K562 (cell line): ENCODE results near the gene MINDY4. TPM values are rescaled to one million over a fixed set of nuclear protein-coding genes. Genes with fewer than 3 reads are reported as not detected.

Experiments
- BHLHE40 ChIP-seq: IDR thresholded peaks from 2 replicates; pipeline ENCODE4 v1.6.1; 2011; ENCODE audit warnings: low read length, improper control_type of control experiment
- CEBPG ChIP-seq, 3 experiments: fragments of 200-800 bp in 1 of 3; sonication (Bioruptor generic) in 1 of 3; sonication (generic) in 1 of 3; formaldehyde crosslinking in 1 of 3; IDR thresholded peaks in 2 of 3; conservative IDR thresholded peaks in 1 of 3; 2 replicates each; pipeline versions ENCODE4 v1.6.1 to v1.8.0; 2016 to 2022; ENCODE audit warnings: missing compliant biosample characterization in 2 of 3, missing genetic modification characterization in 2 of 3, mild to moderate bottlenecking in 1 of 3, missing genetic modification reagents in 1 of 3
- E2F6 ChIP-seq, 2 experiments: IDR thresholded peaks; 2 replicates each; pipeline ENCODE4 v1.6.1; 2011; ENCODE audit warnings: borderline replicate concordance in 1 of 2, control low read depth in 1 of 2, low read depth in 1 of 2, low read length in 1 of 2, mild to moderate bottlenecking in 1 of 2, mixed read lengths in 1 of 2, moderate library complexity in 1 of 2; ENCODE audit not compliant: insufficient read depth in 1 of 2, insufficient read length in 1 of 2, poor library complexity in 1 of 2, severe bottlenecking in 1 of 2; ENCODE audit errors: extremely low read depth in 1 of 2
- GABPB2 ChIP-seq: fragments of 250-450 bp; sonication (Bioruptor Pico); conservative IDR thresholded peaks from 2 replicates; pipeline ENCODE4 v1.5.1; 2021; ENCODE audit warnings: mild to moderate bottlenecking
- HCFC1 ChIP-seq: IDR thresholded peaks from 2 replicates; pipeline ENCODE4 v1.6.1; 2012; ENCODE audit warnings: low read depth, low read length, improper control_type of control experiment
- HDAC1 ChIP-seq, 2 experiments: fragments of 450-650 bp; IDR thresholded peaks; 2 replicates each; pipeline ENCODE4 v1.6.1; 2016 to 2017; ENCODE audit warnings: inconsistent platforms in 1 of 2, mild to moderate bottlenecking in 1 of 2, moderate library complexity in 1 of 2
- HNRNPLL ChIP-seq: fragments of 200-400 bp; formaldehyde crosslinking; IDR thresholded peaks from 2 replicates; pipeline ENCODE4 v1.6.1; 2017; ENCODE audit warnings: low read length, low read depth, mild to moderate bottlenecking; ENCODE audit not compliant: poor library complexity, severe bottlenecking
- HOXB6 ChIP-seq: fragments of 250-450 bp; sonication (Bioruptor Pico); IDR thresholded peaks from 2 replicates; pipeline ENCODE4 v1.5.1; 2022; ENCODE audit warnings: mild to moderate bottlenecking, borderline replicate concordance
- MTA1 ChIP-seq: fragments of 450-650 bp; IDR thresholded peaks from 2 replicates; pipeline ENCODE4 v1.6.1; 2017; ENCODE audit warnings: borderline replicate concordance
- NFE2L1 ChIP-seq: fragments of 450-650 bp; IDR thresholded peaks from 2 replicates; pipeline ENCODE4 v1.6.1; 2016; ENCODE audit warnings: missing genetic modification characterization, low read depth, mild to moderate bottlenecking, missing compliant biosample characterization, moderate library complexity, borderline replicate concordance
- RNF2 ChIP-seq: sonication (generic); IDR thresholded peaks from 2 replicates; pipeline ENCODE4 v1.6.1; 2016
- SIN3A ChIP-seq, 2 experiments: fragments of 150-350 bp in 1 of 2; IDR thresholded peaks; 2 replicates each; pipeline ENCODE4 v1.6.1; 2011 to 2016; ENCODE audit warnings: borderline replicate concordance in 2 of 2, low read depth in 2 of 2, low read length in 2 of 2, mild to moderate bottlenecking in 2 of 2, moderate library complexity in 2 of 2; ENCODE audit not compliant: control insufficient read depth in 1 of 2
- TEAD4 ChIP-seq, 2 experiments: sonication (generic) in 1 of 2; formaldehyde crosslinking in 1 of 2; IDR thresholded peaks; 2 replicates each; pipeline versions ENCODE4 v1.6.1 to v1.8.0; 2012 to 2022; ENCODE audit warnings: borderline replicate concordance in 1 of 2, inconsistent platforms in 1 of 2, low read length in 1 of 2, mild to moderate bottlenecking in 1 of 2, missing genetic modification reagents in 1 of 2
- XRCC4 ChIP-seq: IDR thresholded peaks from one replicate; pipeline ENCODE4 v1.6.1; 2011; ENCODE audit not compliant: insufficient read depth, insufficient read length; ENCODE audit errors: extremely low read depth
- ZHX1 ChIP-seq: fragments of 150-350 bp; conservative IDR thresholded peaks from 2 replicates; pipeline ENCODE4 v1.6.1; 2014; ENCODE audit warnings: low read length
- ZNF121 ChIP-seq: sonication (generic); formaldehyde crosslinking; conservative IDR thresholded peaks from 2 replicates; pipeline ENCODE4 v1.8.0; 2022; ENCODE audit warnings: missing genetic modification reagents
- ZNF217 ChIP-seq: sonication (generic); formaldehyde crosslinking; IDR thresholded peaks from 2 replicates; pipeline ENCODE4 v1.8.0; 2022; ENCODE audit warnings: mild to moderate bottlenecking, missing genetic modification reagents
- ZNF224 ChIP-seq: sonication (generic); formaldehyde crosslinking; IDR thresholded peaks from 2 replicates; pipeline ENCODE4 v1.8.0; 2022; ENCODE audit warnings: mild to moderate bottlenecking, missing genetic modification reagents
- ZNF785 ChIP-seq: fragments of 250-450 bp; sonication (Bioruptor Pico); IDR thresholded peaks from 2 replicates; pipeline ENCODE4 v1.4.0; 2020; ENCODE audit warnings: mild to moderate bottlenecking
- polyA plus RNA-seq, 8 experiments: library from polyadenylated mRNA; depleted of rRNA in 4 of 8; stranded (reverse) in 5 of 8; unstranded in 3 of 8; fragments of >200 nt; fragmentation: Nextera tagmentation in 2 of 8; fragmentation: Illumina TruSeq in 1 of 8; extraction: Ambion mirVana in 2 of 8; extraction: Trizol in 1 of 8; gene quantifications; 2 replicates each; pipeline versions ENCODE4 v1.2.1 to v1.2.3, GENCODE V29; 2011 to 2014; ENCODE audit warnings: inconsistent platforms in 1 of 8, missing spikeins in 1 of 8
- total RNA-seq, 7 experiments: library from RNA; depleted of rRNA in 6 of 7; stranded (reverse); fragments of >200 nt in 6 of 7; fragmentation: Illumina TruSeq in 2 of 7; extraction: Trizol in 2 of 7; gene quantifications; 2 replicates each; pipeline versions ENCODE4 v1.2.1 to v1.2.3, GENCODE V29; 2011 to 2021; ENCODE audit warnings: low replicate concordance in 1 of 7
- TF ChIP-seq, protein P1 (sequence below): sonication (generic); formaldehyde crosslinking; IDR thresholded peaks from 2 replicates; pipeline ENCODE4 v1.8.0; 2022; ENCODE audit warnings: missing genetic modification reagents, mild to moderate bottlenecking, borderline replicate concordance

MINDY4 gene
- total and polyA plus RNA-seq, 9 of the 15 experiments (the other 6 are each of a cell fraction or from before 2014, with no cell fraction given) = 2.1 to 16.7 (median 11.0) TPM

GRCh38 chr7:30771174-30771879, at the start of gene MINDY4 (continued):
- TF ChIP-seq GABPB2 (CRISPR knock-in tag) (no peak), HOXB6 (CRISPR knock-in tag) (no peak), MTA1 (no peak), BHLHE40 (no peak; the same call in 1 of the 2 replicates), SIN3A (IDR thresholded peaks at IDR 0.05; ENCODE audit: borderline replicate concordance in 2 of 2, control insufficient read depth in 1 of 2, low read depth in 2 of 2, low read length in 2 of 2) (peak; percentile 90 to 91; a peak in 3 of 4 replicates), HCFC1 (peak; percentile 80), E2F6 (IDR thresholded peaks at IDR 0.05; ENCODE audit: borderline replicate concordance in 1 of 2, extremely low read depth in 1 of 2, insufficient read depth in 1 of 2, insufficient read length in 1 of 2, low read depth in 1 of 2, low read length in 1 of 2, poor library complexity in 1 of 2, severe bottlenecking in 1 of 2) (peak in 1 of 2 experiments; percentile 14), ZNF785 (no peak), XRCC4 (no peak), ZNF224 (CRISPR knock-in tag) (no peak), ZNF121 (CRISPR knock-in tag) (no peak), CEBPG (CRISPR knock-in tag; IDR thresholded peaks at IDR 0.05) (peak; percentile 21; the same call in 1 of the 2 replicates), CEBPG (tag; conservative IDR thresholded peaks at IDR 0.05 in 1 of 2, IDR thresholded peaks at IDR 0.05 in 1 of 2) (no peak), TEAD4 (IDR thresholded peaks at IDR 0.05; ENCODE audit: low read length) (no peak), TEAD4 (CRISPR knock-in tag; IDR thresholded peaks at IDR 0.05; ENCODE audit: borderline replicate concordance) (no peak), HNRNPLL (peak; percentile 62), NFE2L1 (tag) (no peak), ZHX1 (peak; percentile 100), RNF2 (peak; percentile 11; the same call in 1 of the 2 replicates), HDAC1 (IDR thresholded peaks at IDR 0.05) (peak in 1 of 2 experiments; percentile 79; a peak in 2 of 4 replicates), ZNF217 (CRISPR knock-in tag) (no peak)
- TF ChIP-seq, protein P1, sequence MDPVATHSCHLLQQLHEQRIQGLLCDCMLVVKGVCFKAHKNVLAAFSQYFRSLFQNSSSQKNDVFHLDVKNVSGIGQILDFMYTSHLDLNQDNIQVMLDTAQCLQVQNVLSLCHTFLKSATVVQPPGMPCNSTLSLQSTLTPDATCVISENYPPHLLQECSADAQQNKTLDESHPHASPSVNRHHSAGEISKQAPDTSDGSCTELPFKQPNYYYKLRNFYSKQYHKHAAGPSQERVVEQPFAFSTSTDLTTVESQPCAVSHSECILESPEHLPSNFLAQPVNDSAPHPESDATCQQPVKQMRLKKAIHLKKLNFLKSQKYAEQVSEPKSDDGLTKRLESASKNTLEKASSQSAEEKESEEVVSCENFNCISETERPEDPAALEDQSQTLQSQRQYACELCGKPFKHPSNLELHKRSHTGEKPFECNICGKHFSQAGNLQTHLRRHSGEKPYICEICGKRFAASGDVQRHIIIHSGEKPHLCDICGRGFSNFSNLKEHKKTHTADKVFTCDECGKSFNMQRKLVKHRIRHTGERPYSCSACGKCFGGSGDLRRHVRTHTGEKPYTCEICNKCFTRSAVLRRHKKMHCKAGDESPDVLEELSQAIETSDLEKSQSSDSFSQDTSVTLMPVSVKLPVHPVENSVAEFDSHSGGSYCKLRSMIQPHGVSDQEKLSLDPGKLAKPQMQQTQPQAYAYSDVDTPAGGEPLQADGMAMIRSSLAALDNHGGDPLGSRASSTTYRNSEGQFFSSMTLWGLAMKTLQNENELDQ (CRISPR knock-in tag) = no peak
